Uterus (tissue), 2 donors: ENCODE results near the gene MRPL24.

ENCODE experiments used
- POLR2A ChIP-seq, 2 donors: fragments of 450-650 bp; IDR thresholded peaks; one replicate each; pipeline ENCODE4 v1.6.1; 2016; ENCODE audit warnings: antibody characterized with exemption in 2 of 2, mild to moderate bottlenecking in 1 of 2, moderate library complexity in 1 of 2
- TF ChIP-seq, protein P1 (sequence below), 4 experiments: fragments of 200-600 bp in 2 of 4; fragments of 450-650 bp in 2 of 4; sonication (generic) in 2 of 4; IDR thresholded peaks; one replicate each; pipeline ENCODE4 v1.5.1; 2016 to 2019; ENCODE audit warnings: antibody characterized with exemption in 4 of 4, mild to moderate bottlenecking in 2 of 4, moderate library complexity in 1 of 4

DNA sequence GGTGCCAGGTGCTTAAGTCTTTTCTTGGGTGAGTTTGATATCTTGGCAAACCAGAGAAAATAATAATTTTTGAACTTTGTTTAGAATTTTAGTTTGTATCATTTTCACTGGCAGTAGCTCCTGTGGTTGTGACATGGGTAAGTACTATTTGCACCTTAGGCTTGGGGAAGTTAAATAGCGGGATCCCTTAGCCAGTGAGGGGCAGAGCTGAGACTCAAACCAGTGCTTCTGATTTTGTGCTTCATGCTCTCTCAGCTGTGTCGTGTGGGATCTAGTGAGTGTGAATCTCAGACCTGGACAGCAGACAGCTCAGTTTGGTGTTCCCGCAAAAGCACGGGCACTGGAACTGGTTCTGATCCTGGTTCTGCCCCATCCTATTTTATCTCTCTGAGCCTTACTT, 36.1 kb upstream of the MRPL24 start:
- TF ChIP-seq, protein P1, sequence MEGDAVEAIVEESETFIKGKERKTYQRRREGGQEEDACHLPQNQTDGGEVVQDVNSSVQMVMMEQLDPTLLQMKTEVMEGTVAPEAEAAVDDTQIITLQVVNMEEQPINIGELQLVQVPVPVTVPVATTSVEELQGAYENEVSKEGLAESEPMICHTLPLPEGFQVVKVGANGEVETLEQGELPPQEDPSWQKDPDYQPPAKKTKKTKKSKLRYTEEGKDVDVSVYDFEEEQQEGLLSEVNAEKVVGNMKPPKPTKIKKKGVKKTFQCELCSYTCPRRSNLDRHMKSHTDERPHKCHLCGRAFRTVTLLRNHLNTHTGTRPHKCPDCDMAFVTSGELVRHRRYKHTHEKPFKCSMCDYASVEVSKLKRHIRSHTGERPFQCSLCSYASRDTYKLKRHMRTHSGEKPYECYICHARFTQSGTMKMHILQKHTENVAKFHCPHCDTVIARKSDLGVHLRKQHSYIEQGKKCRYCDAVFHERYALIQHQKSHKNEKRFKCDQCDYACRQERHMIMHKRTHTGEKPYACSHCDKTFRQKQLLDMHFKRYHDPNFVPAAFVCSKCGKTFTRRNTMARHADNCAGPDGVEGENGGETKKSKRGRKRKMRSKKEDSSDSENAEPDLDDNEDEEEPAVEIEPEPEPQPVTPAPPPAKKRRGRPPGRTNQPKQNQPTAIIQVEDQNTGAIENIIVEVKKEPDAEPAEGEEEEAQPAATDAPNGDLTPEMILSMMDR (IDR thresholded peaks at IDR 0.05), result no peak
- TF ChIP-seq POLR2A (IDR thresholded peaks at IDR 0.05), result no peak
